HG03095 (cell line): ENCODE results near the gene RAP1A.
"Not testable (repeated sequence)": the region's sequence is repeated elsewhere in the genome, so short reads cannot be mapped to it uniquely, and the experiment has no call there.

Experiments used
- ATAC-seq: cut with Tn5 transposase; IDR thresholded peaks from one replicate; pipeline ENCODE4 v1.9.1; 2021; ENCODE audit warnings: moderate library complexity; ENCODE audit not compliant: unreplicated experiment

The RAP1A gene

DNA sequence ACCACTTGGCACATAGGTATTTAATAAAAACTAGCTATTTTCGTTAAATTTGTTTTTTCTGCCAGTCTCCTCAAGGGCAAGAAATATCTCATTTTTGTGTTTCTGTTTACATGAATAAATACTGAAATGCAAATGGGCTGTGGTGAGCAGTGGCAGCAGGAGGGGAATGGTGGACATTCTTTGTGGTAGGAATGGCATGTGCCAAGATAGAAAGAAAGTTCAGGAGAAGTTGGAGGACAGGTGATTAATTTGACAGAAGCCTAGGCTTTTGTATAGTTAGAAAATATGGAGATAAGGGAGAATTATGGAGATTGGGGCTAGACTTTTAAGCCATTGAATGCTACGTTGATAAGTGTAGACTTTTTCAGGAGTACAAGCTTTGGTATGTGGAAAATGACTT lies 8.6 kb downstream of the RAP1A start:
- no peak for ATAC-seq

- no peak for ATAC-seq
Measured at GRCh38 chr1:111629190-111629954, 9.8 kb downstream of the RAP1A start.

- no peak for ATAC-seq
Measured at GRCh38 chr1:111630567-111630966, 11.0 kb downstream of the RAP1A start.

DNA sequence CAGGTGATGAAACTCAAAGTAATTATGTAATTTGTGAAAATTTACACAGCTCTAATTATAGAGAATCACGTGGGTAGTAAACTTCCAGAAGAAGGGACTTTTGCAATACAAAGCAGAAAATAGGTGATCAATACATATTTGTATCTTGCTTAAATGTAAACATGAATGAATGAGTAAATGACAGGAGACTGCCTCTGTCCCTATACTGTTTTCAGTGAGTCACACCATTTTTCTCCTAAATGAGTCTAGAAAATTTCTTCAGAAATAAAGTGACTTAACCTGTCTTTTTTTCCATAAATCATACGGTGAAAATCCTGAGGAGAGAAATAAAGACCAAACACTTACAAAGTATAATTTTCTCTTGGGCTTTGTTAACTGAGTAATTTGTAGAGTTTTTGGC lies 11.9 kb downstream of the RAP1A start:
- ATAC-seq = no peak

DNA sequence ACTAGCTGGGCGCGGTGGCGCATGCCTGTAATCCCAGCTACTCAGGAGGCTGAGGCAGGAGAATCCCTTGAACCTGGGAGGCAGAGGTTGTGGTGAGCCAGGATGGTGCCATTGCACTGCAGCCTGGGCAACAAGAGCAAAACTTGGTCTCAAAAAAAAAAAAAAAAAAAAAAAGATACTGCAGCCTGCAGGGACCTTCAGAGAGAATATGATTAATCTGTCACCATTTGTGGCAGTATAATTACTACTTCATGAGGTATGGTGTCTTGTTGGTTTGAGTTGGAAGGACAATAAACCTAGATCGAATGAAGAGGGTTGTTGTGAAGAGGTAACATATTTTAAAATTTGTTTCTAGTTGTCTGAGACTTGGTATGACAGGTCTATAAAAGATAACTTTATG lies 13.2 kb downstream of the RAP1A start:
- not testable (repeated sequence) for ATAC-seq

DNA sequence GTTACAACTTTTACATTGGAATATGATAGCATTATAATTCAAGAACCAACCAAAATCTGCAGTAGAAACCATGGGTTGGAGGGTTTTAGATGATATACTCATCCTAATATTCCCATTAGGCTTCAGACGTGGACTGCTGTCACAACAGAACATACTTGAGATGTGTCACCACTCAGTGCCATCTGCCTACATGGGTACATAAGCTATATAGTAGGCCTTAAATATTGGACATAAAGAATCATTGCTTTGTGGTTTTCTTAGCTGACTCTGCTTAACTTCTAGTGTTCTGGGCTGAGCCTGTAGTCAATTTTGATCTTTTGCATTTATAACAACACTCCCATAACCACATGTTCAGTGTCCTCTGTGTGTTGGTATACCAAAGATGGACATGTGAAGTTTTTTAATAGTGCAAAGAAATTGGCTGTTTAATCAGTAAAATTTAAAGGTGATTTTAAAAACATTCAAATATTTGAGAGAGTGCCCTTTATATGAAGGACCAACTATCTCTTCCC lies 14.2 kb downstream of the RAP1A start:
- no peak for ATAC-seq

DNA sequence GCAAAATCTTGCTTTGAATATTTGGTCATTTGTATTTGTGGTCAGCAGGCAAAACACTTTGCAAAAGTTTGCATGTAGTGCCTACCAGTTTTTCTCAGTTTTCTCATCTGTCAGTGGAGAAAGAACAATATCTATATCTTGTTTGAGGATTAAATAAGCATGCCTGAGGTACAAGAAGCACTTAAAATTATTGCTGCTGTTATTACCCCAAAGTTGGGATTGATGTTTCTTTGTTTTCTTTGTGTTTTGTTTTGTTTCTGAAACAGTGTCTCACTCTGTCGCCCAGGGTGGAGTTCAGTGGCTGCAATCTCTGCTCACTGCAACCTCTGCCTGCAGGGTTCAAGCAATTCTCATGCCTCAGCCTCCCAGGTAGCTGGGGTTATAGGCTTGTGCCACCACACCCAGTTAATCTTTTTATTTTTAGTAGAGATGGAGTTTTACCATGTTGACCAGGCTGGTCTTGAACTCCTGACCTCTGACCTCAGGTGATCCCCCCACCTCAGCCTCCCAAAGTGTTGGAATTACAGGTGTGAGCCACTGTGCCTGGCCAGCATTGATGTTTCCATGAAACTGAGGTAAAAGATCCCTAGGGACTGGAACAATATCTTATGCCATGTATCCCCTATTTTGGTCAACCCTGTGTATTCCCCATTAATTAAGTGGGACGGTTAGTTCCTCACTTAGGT lies 15.9 kb downstream of the RAP1A start:
- ATAC-seq = no peak

DNA sequence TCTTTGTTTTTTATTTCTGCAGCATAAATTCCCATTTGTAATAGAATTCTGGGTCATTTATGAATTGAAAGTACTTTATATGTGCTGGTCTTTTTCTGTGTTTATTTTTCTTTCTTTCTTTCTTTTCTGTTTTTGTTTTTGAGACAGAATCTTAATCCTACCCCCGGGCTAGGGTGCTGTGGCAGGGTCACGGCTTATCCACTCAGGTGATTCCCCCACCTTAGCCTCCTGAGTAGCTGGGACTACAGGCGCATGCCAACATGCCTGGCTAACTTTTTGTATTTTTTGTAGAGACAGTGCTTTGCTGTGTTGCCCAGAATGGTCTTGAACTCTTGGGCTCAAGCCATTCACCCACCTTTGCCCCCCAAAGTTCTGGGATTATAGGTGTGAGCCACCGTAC lies 18.7 kb downstream of the RAP1A start:
- no peak for ATAC-seq

- no peak for ATAC-seq
Measured at GRCh38 chr1:111639602-111640198, 20.1 kb downstream of the RAP1A start.

GRCh38 chr1:111643097-111643496 lies 23.5 kb downstream of the RAP1A start:
- ATAC-seq = no peak

DNA sequence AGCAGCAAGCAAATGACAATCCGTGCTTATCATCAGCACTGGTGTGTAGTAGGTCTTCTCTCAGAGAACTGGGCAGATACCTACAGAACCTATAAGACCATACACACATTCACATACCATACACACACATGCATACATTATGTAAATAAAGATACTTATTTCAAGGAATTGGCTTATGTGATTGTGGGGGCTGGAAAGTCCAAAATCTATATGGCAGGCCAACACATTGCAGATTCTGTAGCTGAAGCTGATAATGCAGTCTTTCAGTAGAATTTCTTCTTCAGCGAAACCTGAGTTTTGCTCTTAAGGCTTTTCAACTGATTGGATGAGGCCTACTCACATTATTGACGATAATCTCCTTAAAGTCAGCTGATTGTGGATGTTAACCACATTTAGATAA lies 24.1 kb downstream of the RAP1A start:
- no peak for ATAC-seq

GRCh38 chr1:111644506-111644905 lies 24.9 kb downstream of the RAP1A start:
- no peak for ATAC-seq

DNA sequence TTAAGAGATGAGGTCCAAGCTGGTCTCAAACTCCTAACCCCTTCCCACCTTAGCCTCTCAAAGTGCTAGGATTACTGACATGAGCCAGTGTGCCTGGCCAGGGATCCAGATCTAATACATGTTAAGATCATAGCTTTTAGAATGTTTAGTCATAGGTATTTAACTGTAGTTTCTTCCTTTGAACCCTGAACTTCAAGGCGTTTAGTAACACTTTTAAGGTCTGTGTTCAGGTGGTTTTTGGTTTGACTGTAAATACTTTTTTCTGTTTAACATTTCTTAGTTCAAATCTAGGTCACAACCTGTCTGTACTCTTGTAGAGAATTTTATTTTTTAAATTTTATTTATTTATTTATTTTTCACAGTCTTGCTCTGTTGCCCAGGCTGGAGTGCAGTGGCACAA lies 28.1 kb downstream of the RAP1A start:
- ATAC-seq = no peak

- ATAC-seq = no peak
Measured at GRCh38 chr1:111648806-111649205, 29.2 kb downstream of the RAP1A start.

GRCh38 chr1:111649227-111649626 lies 29.6 kb downstream of the RAP1A start:
- ATAC-seq = no peak

- ATAC-seq = no peak
Measured at GRCh38 chr1:111649648-111650047, 30.1 kb downstream of the RAP1A start.

DNA sequence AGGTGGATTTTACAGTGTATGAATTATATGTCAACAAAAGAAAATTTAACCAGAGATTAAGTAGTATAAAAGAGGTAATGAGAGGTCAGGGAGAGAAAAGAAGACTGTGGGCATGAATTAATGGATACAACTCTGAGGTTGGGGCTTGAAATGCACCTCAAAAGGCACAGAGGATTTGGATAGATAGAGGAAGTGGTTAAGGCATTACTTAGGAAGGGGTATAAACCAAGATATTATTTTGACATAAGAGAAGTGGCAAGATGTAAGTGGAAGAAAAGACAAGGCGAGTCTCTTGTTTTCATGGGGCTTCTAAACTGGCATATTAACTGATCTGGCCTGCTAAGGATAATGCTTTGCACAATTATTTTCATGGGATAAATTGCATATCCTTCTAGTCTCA lies 34.1 kb downstream of the RAP1A start:
- no peak for ATAC-seq

DNA sequence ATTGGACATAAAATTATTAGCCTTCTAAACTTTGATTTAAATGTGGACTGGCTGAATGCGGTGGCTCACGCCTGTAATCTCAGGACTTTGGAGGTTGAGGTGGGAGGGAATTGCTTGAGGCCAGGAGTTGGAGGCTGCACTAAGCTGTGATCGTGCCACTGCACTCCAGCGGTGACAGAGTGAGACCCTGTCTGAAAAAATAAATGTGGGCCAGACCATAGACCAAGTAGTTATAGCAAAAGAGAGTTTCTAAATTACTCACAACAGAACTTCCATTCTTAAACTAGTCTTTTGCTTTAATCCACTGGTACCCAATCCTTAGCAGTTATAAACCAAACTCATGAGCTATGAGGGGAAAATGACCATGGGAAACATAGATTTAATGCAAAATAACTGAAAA lies 35.2 kb downstream of the RAP1A start:
- no peak for ATAC-seq

GRCh38 chr1:111656086-111657017 lies 36.8 kb downstream of the RAP1A start:
- ATAC-seq = no peak

GRCh38 chr1:111658622-111659021 lies 39.0 kb downstream of the RAP1A start:
- ATAC-seq = no peak
